Retinal pigment epithelial cell (primary cell): ENCODE data around the gene BSND.

ENCODE experiments used
- DNase-seq: peaks from one replicate; pipeline ENCODE4 v3.0.0-alpha.2; 2010; ENCODE audit warnings: low read depth
- H3K4me3 ChIP-seq: 2 replicates; pipeline ENCODE4 v1.5.1; 2011; ENCODE audit warnings: mild to moderate bottlenecking, low read length, control low read depth, moderate library complexity
- CTCF ChIP-seq: conservative IDR thresholded peaks from 2 replicates; pipeline ENCODE4 v1.5.1; 2011; ENCODE audit warnings: low read depth, low read length, control low read depth, inconsistent platforms

The BSND gene

GRCh38 chr1:55035904-55036303 is 37.2 kb downstream of the BSND start:
- no peak overlapping the region for H3K4me3 ChIP-seq
- no peak for TF ChIP-seq CTCF
- DNase-seq: no peak

GRCh38 chr1:55037733-55038551 is 39.2 kb downstream of the BSND start:
- DNase-seq: no peak
- H3K4me3 ChIP-seq: no peak overlapping the region
- TF ChIP-seq CTCF: no peak

- H3K4me3 ChIP-seq: no peak overlapping the region
- no peak for DNase-seq
- TF ChIP-seq CTCF: no peak
Measured at GRCh38 chr1:55038552-55038838, 39.8 kb downstream of the BSND start.

GRCh38 chr1:55038974-55039341 is 40.2 kb downstream of the BSND start:
- H3K4me3 ChIP-seq: peak overlapping the region; percentile 41
- no peak for DNase-seq
- TF ChIP-seq CTCF: no peak

GRCh38 chr1:55039342-55040082 is 40.8 kb downstream of the BSND start, which contains the start of gene PCSK9:
TSS of gene PCSK9 (plus strand) at chr1:55039548. CDS start at chr1:55039838, 290 bp downstream.
- no peak for DNase-seq
- H3K4me3 ChIP-seq: peak within 1 kb of the TSS; percentile 41
- TF ChIP-seq CTCF: no peak

GRCh38 chr1:55040083-55040932 is 41.6 kb downstream of the BSND start:
- no peak for DNase-seq
- no peak for TF ChIP-seq CTCF
- H3K4me3 ChIP-seq: peak overlapping the region; percentile 41
